ENCODE measurements around the gene KRTAP4-4. TPM values are rescaled to one million over a fixed set of nuclear protein-coding genes. Genes with fewer than 3 reads are reported as not detected.
"Not testable (repeated sequence)": the region's sequence is repeated elsewhere in the genome, so short reads cannot be mapped to it uniquely, and the experiment has no call there.

The KRTAP4-4 gene
- total RNA-seq, 1 experiment from 2014 or later, result not detected

DNA sequence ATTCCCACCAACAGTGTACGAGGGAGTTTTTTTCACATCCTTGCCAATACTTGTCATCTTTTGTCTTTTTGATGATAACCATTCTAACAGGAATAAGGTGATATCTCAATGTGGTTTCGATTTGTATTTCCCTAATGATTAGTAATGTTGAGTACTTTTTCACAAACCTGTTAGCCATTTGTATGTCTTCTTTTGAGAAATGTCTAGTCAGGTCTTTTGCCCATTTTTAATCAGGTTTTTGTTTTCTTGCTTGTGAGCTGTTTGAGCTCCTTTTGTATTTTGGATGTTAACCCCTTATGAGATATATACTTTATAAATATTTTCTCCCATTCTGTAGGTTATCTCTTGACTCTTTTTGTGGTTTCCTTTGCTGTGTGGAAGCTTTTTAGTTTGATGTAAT, 9.0 kb downstream of the KRTAP4-4 start:
- in situ Hi-C loops (cut with HindIII; ENCODE audit: low pct_unique_long_range_greater_than_20kb, low sequenced_read_pairs), result no loop called here

DNA sequence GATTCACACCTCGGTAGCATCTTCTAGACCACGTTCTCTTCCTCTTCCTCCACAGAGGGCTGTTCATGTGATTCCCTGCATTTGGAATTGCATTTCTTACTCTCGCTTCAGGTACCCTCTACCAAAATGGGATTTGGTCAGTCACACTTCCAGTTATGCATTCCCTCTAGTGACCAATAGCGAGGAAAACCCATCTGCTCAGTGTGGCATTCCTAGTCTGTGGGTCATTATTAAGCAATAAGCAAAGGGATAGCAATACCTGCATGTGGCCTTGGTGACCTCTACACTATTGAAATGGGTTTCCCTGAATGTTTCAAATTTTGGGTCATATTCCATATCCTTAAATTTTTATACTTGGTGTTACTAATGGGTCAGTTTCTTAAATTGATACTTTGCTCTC, 10.5 kb downstream of the KRTAP4-4 start:
- in situ Hi-C loops (cut with HindIII; ENCODE audit: low pct_unique_long_range_greater_than_20kb, low sequenced_read_pairs), result no loop called here
- no peak for DNase-seq (ENCODE audit: low read depth)

More for the DNA sequence above, 9.0 kb downstream of the KRTAP4-4 start:
- DNase-seq (ENCODE audit: low read depth), result no peak

DNA sequence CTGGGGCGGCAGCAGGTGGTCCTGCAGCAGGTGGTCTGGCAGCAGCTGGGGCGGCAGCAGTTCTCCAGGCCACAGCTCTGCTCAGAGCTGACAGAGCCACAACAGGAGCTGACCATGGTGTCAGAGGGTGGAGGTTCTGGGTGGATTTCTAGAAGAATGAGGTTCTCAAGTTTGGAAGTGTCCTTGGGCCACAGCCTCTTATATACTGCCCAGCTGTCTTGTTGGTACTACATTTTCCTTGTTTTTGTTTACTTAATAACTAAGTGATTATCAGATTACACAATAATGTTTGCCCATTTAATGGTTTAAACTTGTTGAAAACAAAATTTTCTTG, 10.9 kb downstream of the KRTAP4-4 start, which contains the start of gene KRTAP4-5:
KRTAP4-5 (minus strand) TSS at position 174 of the 334 bp plus-strand sequence; CDS start at position 116, 58 bp downstream.
- DNase-seq (ENCODE audit: low read depth), result no peak
- in situ Hi-C loops (cut with HindIII; ENCODE audit: low pct_unique_long_range_greater_than_20kb, low sequenced_read_pairs), result no loop called here

DNA sequence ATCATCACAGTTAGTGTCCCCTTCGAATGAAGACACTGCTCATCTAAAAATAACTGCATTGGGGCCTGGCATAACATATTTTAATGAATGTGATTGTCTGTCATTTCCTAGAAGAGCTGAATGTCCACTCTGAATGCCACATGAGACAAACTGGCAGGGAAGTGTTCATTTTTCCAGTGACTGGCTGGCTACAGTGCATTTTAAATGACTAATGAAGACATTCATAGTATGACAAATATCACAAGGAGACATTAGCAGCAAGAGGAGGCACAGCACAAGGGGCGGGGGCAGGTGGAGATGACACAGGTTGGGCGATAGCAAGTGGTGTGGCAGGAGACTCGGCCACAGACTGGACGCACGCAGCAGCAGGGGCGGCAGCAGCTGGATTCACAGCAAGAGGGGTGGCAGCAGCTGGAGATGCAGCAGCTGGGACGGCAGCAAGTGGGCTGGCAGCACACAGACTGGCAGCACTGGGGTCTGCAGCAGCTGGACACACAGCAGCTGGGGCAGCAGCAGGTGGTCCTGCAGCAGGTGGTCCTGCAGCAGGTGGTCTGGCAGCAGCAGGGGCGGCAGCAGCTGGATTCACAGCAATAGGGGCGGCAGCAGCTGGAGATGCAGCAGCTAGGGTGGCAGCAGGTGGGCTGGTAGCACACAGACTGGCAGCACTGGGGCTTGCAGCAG, 11.4 kb downstream of the KRTAP4-4 start:
- in situ Hi-C loops (cut with HindIII; ENCODE audit: low pct_unique_long_range_greater_than_20kb, low sequenced_read_pairs); DNase-seq (ENCODE audit: low read depth): not testable (repeated sequence)

DNA sequence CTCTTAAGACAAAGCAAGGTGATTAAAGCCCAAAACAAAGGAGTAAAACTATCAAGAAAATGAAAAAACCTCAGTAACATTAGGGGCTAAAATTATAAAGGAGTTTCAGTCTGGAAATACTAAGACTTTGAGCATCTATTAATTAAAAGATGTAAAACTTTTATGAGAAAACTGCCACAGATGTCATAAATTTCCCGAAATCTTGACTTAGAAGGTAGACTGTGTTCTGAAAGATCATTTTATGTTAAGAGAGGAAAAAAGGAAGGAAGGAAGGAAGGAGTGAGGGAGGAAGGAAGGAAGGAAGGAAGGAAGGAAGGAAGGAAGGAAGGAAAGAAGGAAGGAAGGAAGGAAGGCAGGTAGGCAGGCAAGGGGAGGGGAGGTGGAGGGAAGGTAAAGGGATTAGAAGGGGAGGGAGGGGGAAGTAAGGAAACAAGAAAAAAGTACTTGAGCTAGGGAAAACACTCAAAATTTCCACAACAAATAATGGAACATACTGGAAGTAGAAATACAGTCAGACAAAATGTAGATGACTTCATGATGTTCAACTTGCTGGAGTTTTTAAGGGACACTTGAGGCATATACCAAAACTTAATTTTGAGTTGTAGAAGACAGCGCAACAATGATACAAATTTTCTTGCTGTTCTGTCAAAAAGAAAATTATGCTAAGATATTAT, 12.9 kb downstream of the KRTAP4-4 start:
- no peak for DNase-seq (ENCODE audit: low read depth)
- in situ Hi-C loops (cut with HindIII; ENCODE audit: low pct_unique_long_range_greater_than_20kb, low sequenced_read_pairs), result no loop called here

DNA sequence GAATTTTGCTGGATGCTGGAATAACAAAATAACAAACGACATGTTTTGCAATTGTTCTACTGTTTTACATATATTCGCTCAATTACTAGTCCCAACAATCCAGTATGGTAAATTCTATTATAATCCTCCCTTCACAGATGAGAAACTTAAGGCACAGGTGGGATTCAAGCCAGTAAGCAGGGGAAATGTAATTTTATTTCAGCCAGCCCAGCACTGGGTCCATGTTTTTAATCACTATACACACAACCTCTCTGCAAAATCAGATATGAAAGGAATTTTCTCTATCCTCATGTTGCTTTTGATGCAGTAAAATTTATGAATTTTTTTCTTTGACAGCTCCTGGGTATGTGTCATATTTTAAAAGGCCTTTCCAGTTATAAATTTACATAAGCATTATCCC, 15.3 kb downstream of the KRTAP4-4 start:
- DNase-seq (ENCODE audit: low read depth), result no peak
- in situ Hi-C loops (cut with HindIII; ENCODE audit: low pct_unique_long_range_greater_than_20kb, low sequenced_read_pairs), result no loop called here

DNA sequence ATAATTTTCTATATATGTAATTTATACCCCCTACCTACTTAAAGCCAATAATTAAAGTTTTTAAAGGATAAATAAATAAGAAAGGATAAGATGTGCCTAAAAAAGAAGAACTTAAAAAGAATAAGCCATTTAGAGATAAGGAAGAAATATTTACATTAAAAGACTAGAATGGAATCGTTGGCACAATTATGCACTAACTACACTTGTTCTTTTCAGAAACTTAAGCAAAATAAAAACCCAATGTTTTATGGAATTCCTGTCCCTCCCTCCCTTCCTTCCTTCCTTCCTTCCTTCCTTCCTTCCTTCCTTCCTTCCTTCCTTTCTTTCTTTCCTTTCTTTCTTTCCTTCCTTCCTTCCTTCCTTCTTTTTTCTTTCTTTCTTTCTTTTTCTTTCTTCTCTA, 15.7 kb downstream of the KRTAP4-4 start:
- DNase-seq (ENCODE audit: low read depth), result no peak
- in situ Hi-C loops (cut with HindIII; ENCODE audit: low pct_unique_long_range_greater_than_20kb, low sequenced_read_pairs), result no loop called here

DNA sequence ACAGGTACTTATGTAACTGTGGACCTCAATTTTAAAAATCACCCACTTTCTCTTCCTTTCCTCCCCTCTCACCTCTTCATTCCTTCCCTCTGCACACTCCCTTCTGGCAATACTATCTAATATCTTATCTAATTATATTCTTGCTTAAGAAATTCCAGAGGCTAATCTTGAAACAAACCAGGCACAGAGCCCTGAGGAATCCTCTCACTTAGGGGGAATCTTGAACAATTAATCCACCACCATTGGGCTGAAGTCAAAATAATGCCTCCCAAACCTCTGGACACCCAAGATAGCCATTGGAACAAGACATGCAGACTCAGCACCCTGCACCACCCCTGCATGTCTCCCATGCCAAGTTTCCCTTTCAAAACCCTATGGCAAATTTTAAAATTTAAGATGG, 19.2 kb downstream of the KRTAP4-4 start:
- DNase-seq (ENCODE audit: low read depth), result no peak
- in situ Hi-C loops (cut with HindIII; ENCODE audit: low pct_unique_long_range_greater_than_20kb, low sequenced_read_pairs), result no loop called here

DNA sequence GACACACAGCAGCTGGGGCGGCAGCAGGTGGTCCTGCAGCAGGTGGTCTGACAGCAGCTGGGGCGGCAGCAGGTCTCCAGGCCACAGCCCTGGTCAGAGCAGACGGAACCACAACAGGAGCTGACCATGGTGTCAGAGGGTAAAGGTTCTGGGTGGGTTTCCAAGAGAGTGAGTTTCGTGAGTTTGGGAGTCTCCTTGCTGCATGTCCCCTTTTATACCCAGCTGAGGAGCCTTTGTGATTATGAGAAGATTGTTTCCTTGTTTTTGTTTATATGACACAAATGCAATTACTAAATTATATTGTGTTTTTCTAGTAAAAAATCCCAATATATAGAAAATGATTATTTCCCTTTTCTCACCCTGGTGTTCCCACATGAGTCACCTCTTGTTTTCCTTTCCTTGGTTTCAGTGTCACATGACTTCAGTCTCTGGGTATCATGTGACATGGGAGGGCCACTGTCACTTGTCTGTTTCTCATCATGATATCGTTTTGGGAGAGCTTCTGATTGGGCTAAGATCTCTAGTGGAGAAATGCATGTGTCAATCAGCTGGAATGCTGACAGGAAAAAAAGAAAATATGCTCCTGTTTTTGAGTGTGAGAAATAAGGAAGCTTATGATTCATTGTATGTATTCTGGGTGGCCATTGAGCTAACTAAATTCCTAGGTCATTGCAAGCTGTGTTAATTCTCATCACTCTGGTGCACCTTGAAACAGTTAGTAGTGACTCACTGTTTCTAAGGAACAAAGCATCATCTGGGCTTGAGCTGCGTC, 20.0 kb downstream of the KRTAP4-4 start, which contains the start of gene KRTAP4-6:
KRTAP4-6 (minus strand) TSS at position 185 of the 772 bp plus-strand sequence; CDS start at position 128, 57 bp downstream.
- peak; percentile 75 for DNase-seq (ENCODE audit: low read depth)
- in situ Hi-C loops (cut with HindIII; ENCODE audit: low pct_unique_long_range_greater_than_20kb, low sequenced_read_pairs), result no loop called here

DNA sequence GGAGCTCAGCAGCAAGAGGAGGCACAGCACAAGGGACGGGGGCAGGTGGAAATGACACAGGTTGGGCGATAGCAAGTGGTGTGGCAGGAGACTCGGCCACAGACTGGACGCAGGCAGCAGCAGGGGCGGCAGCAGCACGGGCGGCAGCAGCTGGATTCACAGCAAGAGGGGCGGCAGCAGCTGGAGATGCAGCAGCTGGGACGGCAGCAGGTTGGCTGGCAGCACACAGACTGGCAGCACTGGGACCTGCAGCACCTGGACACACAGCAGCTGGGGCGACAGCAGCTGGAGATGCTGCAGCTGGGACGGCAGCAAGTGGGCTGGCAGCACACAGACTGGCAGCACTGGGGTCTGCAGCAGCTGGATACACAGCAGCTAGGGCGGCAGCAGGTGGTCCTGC, 20.7 kb downstream of the KRTAP4-4 start:
- in situ Hi-C loops (cut with HindIII; ENCODE audit: low pct_unique_long_range_greater_than_20kb, low sequenced_read_pairs); DNase-seq (ENCODE audit: low read depth): not testable (repeated sequence)

DNA sequence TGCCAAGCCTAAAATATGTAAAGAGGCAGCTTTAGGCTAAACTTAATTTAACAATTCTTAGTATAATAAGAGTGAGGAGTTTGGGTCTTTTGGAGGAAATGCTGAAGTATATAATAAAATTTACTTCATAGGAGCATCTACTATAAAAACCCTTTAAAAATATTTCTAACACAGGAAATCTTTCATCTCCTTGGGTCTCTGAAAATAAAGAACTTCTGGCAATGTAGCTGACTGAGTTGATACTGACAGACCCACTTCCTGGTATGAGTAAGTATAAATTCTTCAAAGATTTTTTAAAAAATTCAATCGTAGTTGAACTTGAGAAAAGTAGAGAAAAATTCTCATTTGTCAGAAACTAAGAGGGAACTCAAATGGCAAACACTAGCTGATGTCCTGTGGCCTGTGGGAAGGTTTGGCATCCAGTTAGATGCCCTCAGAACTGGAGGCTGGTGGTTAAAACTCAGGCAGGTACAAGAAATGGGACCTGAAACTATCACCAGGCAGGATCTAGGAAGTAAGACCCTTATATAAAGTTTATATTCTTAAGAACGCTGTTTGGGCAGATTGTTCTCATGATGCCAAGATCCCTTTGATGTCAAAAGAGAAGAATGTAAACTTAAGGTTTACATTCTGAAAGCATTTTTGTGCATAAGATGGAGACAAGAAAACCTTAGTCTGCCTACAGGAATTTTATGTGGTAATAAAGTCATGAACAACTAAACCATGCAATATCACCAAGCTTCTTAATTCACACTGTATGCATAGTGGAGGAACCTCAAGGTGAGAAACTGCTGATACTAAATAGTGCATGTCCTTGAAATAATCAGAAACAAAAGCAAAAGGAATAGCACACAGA, 26.4 kb downstream of the KRTAP4-4 start:
- in situ Hi-C loops (cut with HindIII; ENCODE audit: low pct_unique_long_range_greater_than_20kb, low sequenced_read_pairs), result no loop called here
- no peak for DNase-seq (ENCODE audit: low read depth)

DNA sequence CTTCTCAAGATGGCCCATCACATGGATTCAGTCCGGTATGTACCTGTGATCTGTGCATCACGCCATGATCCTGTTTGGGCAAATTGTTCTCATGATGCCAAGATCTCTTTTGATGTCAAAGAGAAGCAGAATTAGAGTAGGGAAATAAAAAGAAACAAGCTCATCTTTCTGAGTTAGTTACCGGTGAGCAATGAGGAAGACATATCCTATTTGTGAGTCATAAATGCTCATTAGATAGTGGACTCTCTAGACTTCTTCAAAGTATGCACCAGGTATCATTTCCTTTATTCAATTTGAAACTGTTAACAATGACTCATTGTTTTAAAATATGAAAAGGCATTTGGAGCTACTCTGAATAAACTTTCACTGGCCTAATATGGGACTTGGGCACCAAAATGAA, 28.6 kb downstream of the KRTAP4-4 start:
- peak; percentile 16 for DNase-seq (ENCODE audit: low read depth)
- in situ Hi-C loops (cut with HindIII; ENCODE audit: low pct_unique_long_range_greater_than_20kb, low sequenced_read_pairs), result no loop called here

DNA sequence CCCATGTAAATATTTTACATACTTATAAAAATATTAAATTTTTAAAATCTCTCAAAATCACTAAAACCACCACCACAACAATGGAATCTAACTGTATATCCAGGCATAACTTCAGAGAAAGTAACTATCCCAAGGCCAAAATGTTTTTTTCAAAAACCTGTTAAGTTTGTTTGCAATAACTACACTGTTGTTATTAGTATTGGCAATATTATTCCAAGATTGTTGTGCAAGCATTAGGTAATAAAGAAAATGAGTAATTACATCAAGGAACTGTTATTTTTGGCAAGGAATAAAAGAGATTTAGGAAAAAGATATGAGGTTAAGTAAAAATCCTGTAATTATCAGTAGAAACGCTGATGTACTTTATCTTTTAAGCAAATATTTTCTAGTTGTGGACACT, 33.2 kb downstream of the KRTAP4-4 start:
- in situ Hi-C loops (cut with HindIII; ENCODE audit: low pct_unique_long_range_greater_than_20kb, low sequenced_read_pairs), result no loop called here
- no peak for DNase-seq (ENCODE audit: low read depth)

DNA sequence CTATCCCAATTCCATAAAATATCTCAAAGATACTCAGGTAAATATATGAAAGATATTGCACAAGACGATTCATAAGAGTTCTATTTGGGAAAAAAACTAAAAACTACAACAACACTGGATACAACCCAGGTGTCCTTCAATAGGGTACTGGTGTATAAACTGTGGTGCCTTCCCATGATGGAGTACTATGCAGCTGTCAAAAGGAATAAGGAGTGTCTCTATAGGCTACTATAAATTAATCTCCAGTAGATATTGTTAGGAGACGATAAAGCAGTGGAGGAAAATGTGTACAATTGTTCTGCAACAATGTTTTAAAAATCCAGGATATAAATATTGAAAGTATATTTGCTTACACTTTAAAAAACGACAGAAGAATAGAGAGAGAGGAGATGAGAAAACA, 34.1 kb downstream of the KRTAP4-4 start:
- no peak for DNase-seq (ENCODE audit: low read depth)
- in situ Hi-C loops (cut with HindIII; ENCODE audit: low pct_unique_long_range_greater_than_20kb, low sequenced_read_pairs), result no loop called here

DNA sequence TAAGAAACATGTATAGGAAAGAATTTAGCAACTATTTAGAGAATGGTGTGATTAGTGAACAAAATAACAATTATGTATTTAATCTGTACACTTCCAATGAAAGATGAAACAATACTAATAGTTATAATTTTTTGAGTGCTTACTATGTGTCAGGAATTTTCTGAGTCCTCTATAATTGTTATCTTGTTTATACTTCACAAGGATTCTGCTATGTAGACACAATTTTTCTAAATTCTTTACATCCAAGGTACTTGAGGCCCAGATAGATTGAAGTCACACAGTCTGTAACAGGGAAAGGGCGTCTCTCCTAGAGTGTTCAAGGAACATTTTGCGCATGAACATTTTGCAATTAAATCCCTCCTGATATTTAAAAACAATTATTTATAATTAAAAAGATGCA, 35.5 kb downstream of the KRTAP4-4 start:
- no peak for DNase-seq (ENCODE audit: low read depth)
- in situ Hi-C loops (cut with HindIII; ENCODE audit: low pct_unique_long_range_greater_than_20kb, low sequenced_read_pairs), result no loop called here

DNA sequence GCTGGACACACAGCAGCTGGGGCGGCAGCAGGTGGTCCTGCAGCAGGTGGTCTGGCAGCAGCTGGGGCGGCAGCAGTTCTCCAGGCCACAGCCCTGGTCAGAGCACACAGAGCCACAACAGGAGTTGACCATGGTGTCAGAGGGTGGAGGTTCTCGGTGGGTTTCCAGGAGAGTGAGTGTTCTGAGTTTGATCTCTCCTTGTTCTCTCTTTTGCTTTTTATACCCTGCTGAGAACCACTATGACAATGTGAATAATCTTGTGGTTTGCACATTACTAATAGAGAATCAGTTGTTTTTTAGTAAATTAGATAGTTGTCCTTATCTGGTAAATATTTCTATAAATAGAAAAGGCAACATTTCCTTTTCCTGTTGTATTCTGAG, 36.6 kb downstream of the KRTAP4-4 start, which contains the start of gene KRTAP4-12:
KRTAP4-12 (minus strand) TSS at position 192 of the 381 bp plus-strand sequence; CDS start at position 132, 60 bp downstream.
- DNase-seq (ENCODE audit: low read depth); in situ Hi-C loops (cut with HindIII; ENCODE audit: low pct_unique_long_range_greater_than_20kb, low sequenced_read_pairs): not testable (repeated sequence)

DNA sequence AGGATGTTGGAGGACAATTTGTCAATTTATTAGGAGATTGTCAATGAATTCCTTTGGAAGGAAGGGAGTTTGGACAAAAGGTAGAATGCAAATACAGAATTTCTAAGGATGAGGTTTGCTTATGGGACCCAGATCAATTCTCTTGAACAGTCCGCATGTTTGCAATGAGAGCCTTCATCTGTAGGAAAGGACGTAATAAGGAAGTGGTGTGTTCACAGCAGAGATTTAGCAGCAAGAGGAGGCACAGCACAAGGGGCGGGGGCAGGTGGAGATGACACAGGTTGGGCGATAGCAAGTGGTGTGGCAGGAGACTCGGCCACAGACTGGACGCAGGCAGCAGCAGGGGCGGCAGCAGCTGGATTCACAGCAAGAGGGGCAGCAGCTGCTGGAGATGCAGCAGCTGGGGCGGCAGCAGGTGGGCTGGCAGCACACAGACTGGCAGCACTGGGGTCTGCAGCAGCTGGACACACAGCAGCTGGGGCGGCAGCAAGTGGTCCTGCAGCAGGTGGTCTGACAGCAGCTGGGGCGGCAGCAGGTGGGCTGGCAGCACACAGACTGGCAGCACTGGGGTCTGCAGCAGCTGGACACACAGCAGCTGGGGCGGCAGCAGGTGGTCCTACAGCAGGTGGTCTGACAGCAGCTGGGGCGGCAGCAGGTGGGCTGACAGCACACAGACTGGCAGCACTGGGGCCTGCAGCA, 37.1 kb downstream of the KRTAP4-4 start:
- DNase-seq (ENCODE audit: low read depth); in situ Hi-C loops (cut with HindIII; ENCODE audit: low pct_unique_long_range_greater_than_20kb, low sequenced_read_pairs): not testable (repeated sequence)

DNA sequence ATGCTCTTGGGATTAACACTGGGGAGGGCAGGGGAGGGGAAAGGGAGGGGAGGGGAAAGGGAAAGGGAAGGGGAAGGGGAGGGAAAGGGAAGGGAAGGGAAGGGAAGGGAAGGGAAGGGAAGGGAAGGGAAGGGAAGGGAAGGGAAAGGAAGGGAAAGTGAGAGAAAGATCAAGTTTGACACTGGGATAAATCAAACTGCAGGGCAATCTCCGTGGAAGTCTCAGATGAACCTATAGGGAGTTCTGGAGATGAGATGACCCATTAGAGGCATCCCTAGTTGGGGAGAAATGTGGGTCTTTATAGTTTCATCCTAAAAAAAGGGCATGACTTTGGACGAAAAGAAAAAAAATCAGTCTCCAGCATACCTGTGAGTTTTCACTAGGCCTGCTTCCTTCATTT, 38.8 kb downstream of the KRTAP4-4 start:
- no peak for DNase-seq (ENCODE audit: low read depth)
- in situ Hi-C loops (cut with HindIII; ENCODE audit: low pct_unique_long_range_greater_than_20kb, low sequenced_read_pairs), result no loop called here

Data from Caki2 (cell line).